VCaP (cell line): Measurements from ENCODE around the gene ZNF701.
"Not testable (repeated sequence)": the region's sequence is repeated elsewhere in the genome, so short reads cannot be mapped to it uniquely, and the experiment has no call there.

Source experiments
- H3K27ac ChIP-seq: fragments of 450-650 bp; 2 replicates; pipeline ENCODE4 v1.5.1; 2017
- TF ChIP-seq, protein P1 (sequence below): fragments of 450-650 bp; conservative IDR thresholded peaks from 2 replicates; pipeline ENCODE4 v1.5.1; 2017; ENCODE audit warnings: mild to moderate bottlenecking, moderate library complexity

Gene ZNF701

GRCh38 chr19:52535771-52536447 lies 34.2 kb upstream of the ZNF701 start:
- H3K27ac ChIP-seq = no peak overlapping the region
- TF ChIP-seq, protein P1, sequence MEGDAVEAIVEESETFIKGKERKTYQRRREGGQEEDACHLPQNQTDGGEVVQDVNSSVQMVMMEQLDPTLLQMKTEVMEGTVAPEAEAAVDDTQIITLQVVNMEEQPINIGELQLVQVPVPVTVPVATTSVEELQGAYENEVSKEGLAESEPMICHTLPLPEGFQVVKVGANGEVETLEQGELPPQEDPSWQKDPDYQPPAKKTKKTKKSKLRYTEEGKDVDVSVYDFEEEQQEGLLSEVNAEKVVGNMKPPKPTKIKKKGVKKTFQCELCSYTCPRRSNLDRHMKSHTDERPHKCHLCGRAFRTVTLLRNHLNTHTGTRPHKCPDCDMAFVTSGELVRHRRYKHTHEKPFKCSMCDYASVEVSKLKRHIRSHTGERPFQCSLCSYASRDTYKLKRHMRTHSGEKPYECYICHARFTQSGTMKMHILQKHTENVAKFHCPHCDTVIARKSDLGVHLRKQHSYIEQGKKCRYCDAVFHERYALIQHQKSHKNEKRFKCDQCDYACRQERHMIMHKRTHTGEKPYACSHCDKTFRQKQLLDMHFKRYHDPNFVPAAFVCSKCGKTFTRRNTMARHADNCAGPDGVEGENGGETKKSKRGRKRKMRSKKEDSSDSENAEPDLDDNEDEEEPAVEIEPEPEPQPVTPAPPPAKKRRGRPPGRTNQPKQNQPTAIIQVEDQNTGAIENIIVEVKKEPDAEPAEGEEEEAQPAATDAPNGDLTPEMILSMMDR = no peak

GRCh38 chr19:52536448-52536800 lies 33.7 kb upstream of the ZNF701 start:
- TF ChIP-seq, protein P1 = no peak
- H3K27ac ChIP-seq = no peak overlapping the region

GRCh38 chr19:52538815-52539214 lies 31.3 kb upstream of the ZNF701 start:
- not testable (repeated sequence) for H3K27ac ChIP-seq

DNA sequence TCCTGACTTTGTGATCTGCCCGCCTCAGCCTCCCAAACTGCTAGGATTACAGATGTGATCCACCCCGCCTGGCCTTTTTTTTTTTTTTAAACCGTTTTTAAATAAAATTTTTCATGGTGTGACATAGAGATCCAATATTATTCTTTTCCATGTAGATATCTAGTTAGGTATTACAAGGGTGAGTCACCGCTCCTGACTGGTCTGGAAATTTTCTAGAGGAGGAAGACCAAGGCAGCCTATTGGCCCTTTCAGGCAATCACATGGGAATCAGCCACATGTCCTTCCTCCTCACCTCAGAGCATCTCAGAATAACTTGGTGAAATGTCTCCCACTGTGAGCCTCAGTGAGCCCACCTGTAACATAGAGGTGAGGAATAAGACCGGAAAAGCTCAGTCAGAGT lies 28.9 kb upstream of the ZNF701 start:
- H3K27ac ChIP-seq = not testable (repeated sequence)

GRCh38 chr19:52541608-52542007 lies 28.5 kb upstream of the ZNF701 start:
- TF ChIP-seq, protein P1 = no peak
- H3K27ac ChIP-seq = no peak overlapping the region

DNA sequence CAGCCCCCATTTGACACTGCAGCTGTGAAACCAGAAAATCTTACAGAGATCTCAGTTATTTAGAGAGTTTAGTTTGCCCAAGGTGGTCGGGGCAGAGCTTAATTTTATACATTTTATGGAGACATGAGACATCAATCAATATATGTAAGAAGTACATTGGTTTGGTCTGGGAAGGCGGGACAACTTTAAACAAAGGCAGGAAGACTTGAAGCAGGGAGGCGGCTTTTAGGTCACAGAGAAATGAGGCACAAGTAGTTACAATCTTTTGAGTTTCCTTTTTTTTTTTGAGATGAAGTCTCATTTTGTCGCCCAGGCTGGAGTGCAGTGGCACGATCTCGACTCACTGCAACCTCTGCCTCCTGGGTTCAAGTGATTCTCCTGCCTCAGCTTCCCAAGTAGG lies 27.5 kb upstream of the ZNF701 start:
- H3K27ac ChIP-seq = not testable (repeated sequence)

DNA sequence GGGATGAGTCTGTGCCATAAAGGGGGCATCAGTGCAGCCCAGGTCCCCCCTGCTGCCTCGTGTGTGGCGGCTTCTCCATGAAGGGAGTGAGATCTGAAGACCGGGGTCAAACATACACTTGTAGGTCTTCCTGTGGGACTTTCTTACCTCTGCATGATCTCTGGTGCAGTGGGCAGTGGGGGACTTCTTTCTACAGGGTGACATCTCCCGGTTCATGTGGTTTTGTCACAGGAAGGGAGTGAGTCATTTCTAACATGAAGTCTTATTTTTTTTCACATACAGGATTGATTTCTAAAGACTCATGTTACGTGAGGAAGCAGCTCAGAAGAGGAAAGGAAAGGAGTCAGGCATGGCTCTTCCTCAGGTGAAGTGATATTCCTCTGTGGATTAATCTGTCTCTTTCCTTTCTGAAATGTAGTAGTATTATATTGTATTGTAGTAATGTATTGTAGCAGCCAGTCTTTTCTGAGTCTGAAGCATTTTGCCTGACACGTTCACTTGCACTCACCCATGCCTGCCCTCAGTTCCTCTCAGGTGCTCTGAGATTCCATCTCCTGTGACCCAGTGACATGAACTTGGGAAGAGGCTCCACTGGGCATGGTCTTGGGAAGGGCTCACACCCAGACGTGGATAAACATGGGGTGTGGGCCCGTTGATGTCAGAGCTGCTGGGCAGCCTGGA lies 27.0 kb upstream of the ZNF701 start:
- no peak overlapping the region for H3K27ac ChIP-seq

GRCh38 chr19:52554216-52554971 lies 15.7 kb upstream of the ZNF701 start:
- TF ChIP-seq, protein P1 = no peak

More for the DNA sequence above, 27.0 kb upstream of the ZNF701 start:
- TF ChIP-seq, protein P1 = no peak

More at GRCh38 chr19:52554216-52554971, 15.7 kb upstream of the ZNF701 start:
- no peak overlapping the region for H3K27ac ChIP-seq
